Adrenal gland (tissue), 12 donors: ENCODE data around the gene PRDM16. TPM values are rescaled to one million over a fixed set of nuclear protein-coding genes. Genes with fewer than 3 reads are reported as not detected.

Experiments
- DNase-seq, 7 donors: peaks; one replicate each; pipeline ENCODE4 v3.0.0-alpha.2; 2019 to 2020
- H3K27ac ChIP-seq, 5 donors: fragments of 200-600 bp; sonication (generic) in 4 of 5; 1 replicate in 3 of 5; 2 replicates in 2 of 5; pipeline versions ENCODE4 v1.5.1 to v1.8.0; 2016 to 2020; ENCODE audit warnings: mild to moderate bottlenecking in 1 of 5
- H3K27me3 ChIP-seq: fragments of 200-600 bp; 2 replicates; pipeline ENCODE4 v1.8.0; 2021
- H3K36me3 ChIP-seq, 2 donors: fragments of 200-600 bp; replicated peaks in 1 of 2; 1 replicate in 1 of 2; 2 replicates in 1 of 2; pipeline versions ENCODE4 v1.5.1 to v1.8.0; 2018 to 2022
- H3K4me1 ChIP-seq, 2 donors: fragments of 200-600 bp; replicated peaks in 1 of 2; 1 replicate in 1 of 2; 2 replicates in 1 of 2; pipeline versions ENCODE4 v1.5.1 to v1.8.0; 2018 to 2021
- H3K4me3 ChIP-seq, 4 donors: fragments of 200-600 bp; sonication (generic) in 3 of 4; one replicate each; pipeline ENCODE4 v1.5.1; 2016 to 2018
- H3K9me3 ChIP-seq, 3 donors: fragments of 200-600 bp; sonication (generic) in 1 of 3; replicated peaks in 1 of 3; 1 replicate in 2 of 3; 2 replicates in 1 of 3; pipeline versions ENCODE4 v1.5.1 to v1.8.0; 2016 to 2021
- CTCF ChIP-seq, 6 experiments: fragments of 450-650 bp in 4 of 6; fragments of 200-600 bp in 2 of 6; sonication (generic) in 1 of 6; IDR thresholded peaks; 1 replicate in 5 of 6; 2 replicates in 1 of 6; pipeline versions ENCODE4 v1.5.1 to v1.8.0; 2016 to 2021; ENCODE audit warnings: antibody characterized with exemption in 6 of 6, mild to moderate bottlenecking in 2 of 6, moderate library complexity in 1 of 6
- POLR2A ChIP-seq, 2 donors: fragments of 450-650 bp; IDR thresholded peaks; one replicate each; pipeline ENCODE4 v1.6.1; 2017; ENCODE audit warnings: antibody characterized with exemption in 2 of 2, mild to moderate bottlenecking in 2 of 2, moderate library complexity in 1 of 2
- WGBS, 4 donors: extraction: QIAGEN DNeasy Blood & Tissue Kit in 2 of 4; methylation state at CpG; one replicate each; pipeline versions ENCODE4 v1.1.5 to v1.1.7; 2013 to 2017; 5-methylcytosine and 5-hydroxymethylcytosine counted together
- intact Hi-C, 2 donors: fragments of 100-400 bp; cut with DNase I; formaldehyde crosslinking; loops; one replicate each; pipeline versions ENCODE4 v1.14.1 to v1.15.0; 2022 to 2023
- polyA plus RNA-seq, 3 donors: library from polyadenylated mRNA; stranded (reverse); fragments of 200-250 nt in 2 of 3; fragments of 350-450 nt in 1 of 3; fragmentation: Illumina TruSeq in 1 of 3; extraction: RNeasy Lipid Tissue Mini Kit (QIAGEN cat#74804) in 1 of 3; gene quantifications; one replicate each; pipeline ENCODE4 v1.2.3, GENCODE V29; 2013 to 2014
- total RNA-seq, 9 donors: library from RNA; depleted of rRNA in 4 of 9; stranded (reverse); fragments of >200 nt in 4 of 9; fragments of 120-200 nt in 1 of 9; fragmentation: NEBNext Ultra II Directional in 1 of 9; extraction: Animal tissue kit (Norgen Biotek cat#: 25700) in 1 of 9; gene quantifications; one replicate each; pipeline versions ENCODE4 v1.1.0 to v1.2.4, GENCODE V29; 2013 to 2023
- donor health status: healthy with polysubstance abuse.
- donor health status: Bipolar disorder and iron deficiency.
- donor health status: DM: yes; HTN: yes; CAD: no.
- donor health status: DM: no; HTN: no; CAD: no.
- donor health status: DM: no; HTN: no; CAD: no.
- donor health status: DM: yes; HTN: yes; CAD: no.

Gene PRDM16
- total and polyA plus RNA-seq, 12 donors = 0.04 to 2.8 (median 0.61) TPM; not detected in 1

GRCh38 chr1:3055051-3055450 lies 14.0 kb upstream of the PRDM16 start:
- 77 to 89% (median 82%) methylated on average over 5 to 9 of the region's 9 CpGs for WGBS, 4 donors
- peaks cover 21% of the 10 kb centered on the region for H3K27me3 ChIP-seq
- H3K4me1 ChIP-seq = no peaks in the 10 kb centered on the region
- no peak overlapping the region for H3K4me3 ChIP-seq
- H3K36me3 ChIP-seq = no peaks in the 10 kb centered on the region
- no peaks in the 10 kb centered on the region for H3K9me3 ChIP-seq
- intact Hi-C loops = loop anchor here in 1 of 2 donors (5.0 kb wide), 1 partner anchor 403 kb away; no protein-coding TSS in a partner anchor
- DNase-seq = no peak
- H3K27ac ChIP-seq = no peak overlapping the region
- TF ChIP-seq POLR2A (IDR thresholded peaks at IDR 0.05) (no peak), CTCF (IDR thresholded peaks at IDR 0.05) (no peak)

- peak in 1 of 7 donors; percentile 8 for DNase-seq
- H3K9me3 ChIP-seq = no peaks in the 10 kb centered on the region
- H3K4me1 ChIP-seq = no peaks in the 10 kb centered on the region
- 78 to 90% (median 84%) methylated on average over 4 to 5 of the region's 5 CpGs for whole genome bisulfite sequencing, 4 donors
- intact Hi-C loops = loop anchor here in 1 of 2 donors (5.0 kb wide), 1 partner anchor 404 kb away; no protein-coding TSS in a partner anchor
- H3K27me3 ChIP-seq = peaks cover 22% of the 10 kb centered on the region
- no peak for TF ChIP-seq CTCF (IDR thresholded peaks at IDR 0.05)
- no peak for TF ChIP-seq POLR2A (IDR thresholded peaks at IDR 0.05)
- H3K27ac ChIP-seq = no peak overlapping the region
- H3K4me3 ChIP-seq = no peak overlapping the region
- no peaks in the 10 kb centered on the region for H3K36me3 ChIP-seq
Observed at GRCh38 chr1:3056641-3057040, 12.4 kb upstream of the PRDM16 start.

DNA sequence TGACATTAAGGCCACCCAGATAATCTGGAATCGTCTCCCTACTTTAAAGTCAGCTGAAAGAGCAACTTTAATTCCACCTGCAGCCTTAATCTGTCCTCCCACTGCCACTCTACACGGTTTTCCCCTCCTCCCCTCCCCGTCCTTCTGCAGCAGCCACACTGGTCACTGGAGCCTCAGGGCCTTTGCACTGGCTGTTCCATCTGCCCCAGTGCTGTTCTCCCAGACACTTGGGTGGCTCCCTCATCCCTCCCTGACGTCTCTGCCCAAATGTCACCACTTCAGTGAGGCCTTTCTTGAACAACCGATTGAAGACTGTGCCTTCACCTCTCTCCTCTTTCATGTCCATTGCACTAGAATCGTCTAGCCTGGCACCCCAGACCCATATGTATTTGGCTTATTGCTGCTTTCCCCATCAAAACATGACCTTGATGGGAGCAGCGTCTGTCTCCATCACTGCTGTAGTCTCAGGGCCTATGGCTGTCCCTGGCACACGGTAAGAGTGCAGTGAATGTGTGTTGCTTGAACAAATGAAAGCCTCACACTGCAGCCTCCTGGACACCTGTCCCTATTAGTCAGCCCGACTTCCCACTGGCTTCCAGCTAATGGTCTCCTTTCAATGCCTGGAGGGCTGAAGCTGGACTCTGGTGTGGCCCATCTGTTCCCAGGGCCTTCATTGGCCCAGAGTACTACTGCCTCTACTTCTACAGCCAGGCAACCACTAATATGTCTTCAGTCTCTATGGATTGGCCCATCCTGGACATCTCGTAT lies 10.6 kb upstream of the PRDM16 start:
- Histone ChIP-seq H3K4me3 (no peak overlapping the region), H3K36me3 (no peaks in the 10 kb centered on the region), H3K4me1 (peaks cover 0 to 3% of the 10 kb centered on the region in 2 donors), H3K27ac (no peak overlapping the region), H3K27me3 (peaks cover 28% of the 10 kb centered on the region), H3K9me3 (no peaks in the 10 kb centered on the region)
- no peak for TF ChIP-seq CTCF (IDR thresholded peaks at IDR 0.05)
- no peak for TF ChIP-seq POLR2A (IDR thresholded peaks at IDR 0.05)
- WGBS, 4 donors = 69 to 73% (median 72%) methylated on average over 10 of the region's 10 CpGs
- intact Hi-C loops = loop anchor here in 1 of 2 donors (5.0 kb wide), 1 partner anchor 406 kb away; no protein-coding TSS in a partner anchor
- peak in 1 of 7 donors; percentile 5 for DNase-seq

DNA sequence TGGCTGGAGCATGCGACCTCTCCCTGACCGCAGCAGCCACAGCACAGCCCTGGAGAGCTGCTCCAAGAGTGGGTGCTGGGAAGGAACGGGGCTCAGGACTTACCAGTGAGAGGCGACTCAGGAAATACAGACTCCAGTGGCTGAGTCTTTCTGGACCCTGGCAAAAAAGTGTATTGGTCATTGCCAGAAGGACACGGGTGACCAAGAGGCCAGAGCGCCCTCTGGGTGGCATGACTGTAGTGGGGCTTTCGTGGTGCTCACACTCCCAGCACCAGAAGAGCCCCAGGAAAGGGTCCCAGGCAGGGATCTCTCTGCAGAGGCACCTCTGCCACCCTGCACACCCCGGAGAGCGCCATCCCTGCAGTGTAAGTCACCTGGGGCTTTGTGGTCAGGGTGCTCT lies 8.9 kb upstream of the PRDM16 start:
- no peak for TF ChIP-seq POLR2A (IDR thresholded peaks at IDR 0.05)
- peak in 1 of 7 donors; percentile 6 for DNase-seq
- Histone ChIP-seq H3K4me1 (peaks cover 0 to 11% of the 10 kb centered on the region in 2 donors), H3K4me3 (no peak overlapping the region), H3K36me3 (no peaks in the 10 kb centered on the region), H3K9me3 (no peaks in the 10 kb centered on the region), H3K27ac (no peak overlapping the region), H3K27me3 (peaks cover 45% of the 10 kb centered on the region)
- 69 to 74% (median 72%) methylated on average over 5 to 9 of the region's 9 CpGs for WGBS, 4 donors
- intact Hi-C loops = loop anchor here in 1 of 2 donors (10.0 kb wide), 1 partner anchor 215 kb away; no protein-coding TSS in a partner anchor
